A673 (cell line): ENCODE data around the gene DLD. TPM values are rescaled to one million over a fixed set of nuclear protein-coding genes. Genes with fewer than 3 reads are reported as not detected.

Experiments used
- BruUV-seq: library from RNA; stranded (reverse); fragments of 400-500 nt; replicated peaks from 2 replicates; lab custom pipeline; 2021; lab: Mats Ljungman, UMichigan
- CTCF ChIA-PET: fragments of 300-600 bp; sonication (Branson Sonifier 250); formaldehyde crosslinking; loops from one replicate; lab custom pipeline; 2022; ENCODE audit warnings: antibody characterized with exemption; lab: Charles Lee
- POLR2A ChIA-PET: fragments of 300-600 bp; sonication (Branson Sonifier 250); formaldehyde crosslinking; loops from one replicate; lab custom pipeline; 2022; ENCODE audit warnings: antibody characterized with exemption; ENCODE audit not compliant: low non-redundant PET; lab: Charles Lee
- DNase-seq: peaks from one replicate; pipeline ENCODE4 v3.0.0-alpha.2; 2015; ENCODE audit warnings: low spot score
- H3K27ac ChIP-seq: fragments of 200-600 bp; sonication (generic); 2 replicates; pipeline ENCODE4 v1.5.1; 2016; ENCODE audit warnings: mixed run types, low read depth, mild to moderate bottlenecking, mixed read lengths, antibody characterized with exemption, low read length; ENCODE audit not compliant: poor library complexity, severe bottlenecking
- H3K27me3 ChIP-seq: fragments of 200-600 bp; sonication (generic); replicated peaks from 2 replicates; pipeline ENCODE4 v1.6.1; 2017; ENCODE audit warnings: mixed run types, low read depth, mild to moderate bottlenecking, mixed read lengths, antibody characterized with exemption, low read length; ENCODE audit not compliant: insufficient read depth, poor library complexity
- H3K36me3 ChIP-seq: fragments of 200-600 bp; sonication (generic); 2 replicates; pipeline ENCODE4 v1.6.1; 2016; ENCODE audit warnings: mixed run types, mild to moderate bottlenecking, mixed read lengths, antibody characterized with exemption, low read length; ENCODE audit not compliant: insufficient read depth, poor library complexity, severe bottlenecking
- H3K4me1 ChIP-seq: fragments of 200-600 bp; sonication (generic); 2 replicates; pipeline ENCODE4 v1.6.1; 2017; ENCODE audit warnings: mixed run types, mild to moderate bottlenecking, mixed read lengths, antibody characterized with exemption, low read length; ENCODE audit not compliant: insufficient read depth, poor library complexity, severe bottlenecking
- H3K4me3 ChIP-seq: fragments of 200-600 bp; sonication (generic); 2 replicates; pipeline ENCODE4 v1.5.1; 2016; ENCODE audit warnings: low read depth, mixed run types, mild to moderate bottlenecking, mixed read lengths, low read length; ENCODE audit not compliant: poor library complexity, severe bottlenecking
- H3K9me3 ChIP-seq: fragments of 200-600 bp; sonication (generic); 2 replicates; pipeline ENCODE4 v1.6.1; 2016; ENCODE audit warnings: mixed run types, low read depth, mild to moderate bottlenecking, mixed read lengths, antibody characterized with exemption, low read length; ENCODE audit not compliant: poor library complexity, severe bottlenecking
- EZH2 ChIP-seq: fragments of 200-600 bp; sonication (generic); IDR thresholded peaks from 2 replicates; pipeline ENCODE4 v1.6.1; 2017; ENCODE audit warnings: borderline replicate concordance, low read depth, mild to moderate bottlenecking, mixed read lengths, antibody characterized with exemption, low read length; ENCODE audit not compliant: poor library complexity, severe bottlenecking
- intact Hi-C: fragments of 100-400 bp; cut with micrococcal nuclease; formaldehyde crosslinking; loops from one replicate; pipeline ENCODE4 v1.10.0; 2022; ENCODE audit not compliant: unreplicated experiment
- total RNA-seq: library from RNA; stranded (reverse); gene quantifications from 2 replicates; pipeline ENCODE4 v1.2.3, GENCODE V29; 2021
- TF ChIP-seq, protein P1 (sequence below): fragments of 300-800, 200-600 bp; sonication (generic); conservative IDR thresholded peaks from 2 replicates; pipeline ENCODE4 v1.5.1; 2017; ENCODE audit warnings: low read depth, mild to moderate bottlenecking, antibody characterized with exemption, low read length, moderate library complexity, mixed read lengths

DLD gene
- total RNA-seq, 1 experiment from 2014 or later = 121 TPM

DNA sequence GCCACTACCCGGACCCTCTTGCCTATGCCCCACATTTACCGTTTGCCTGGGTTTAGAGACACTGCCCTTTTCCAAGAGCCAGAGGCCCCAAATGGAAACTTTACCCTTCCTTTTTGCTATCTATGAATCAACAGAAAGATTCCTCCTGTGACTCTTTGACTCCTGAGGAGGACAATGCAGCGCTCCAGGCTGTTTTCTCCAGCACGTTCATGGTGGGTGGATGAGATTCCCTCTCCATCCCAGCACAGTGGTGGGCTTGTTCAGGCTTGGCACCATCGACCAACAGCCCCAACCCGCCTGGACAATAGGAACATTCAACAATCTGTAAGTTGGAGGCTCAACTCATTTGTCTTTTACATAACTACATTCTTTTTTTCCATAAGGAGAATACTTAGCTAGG is 55.9 kb downstream of the DLD start:
- Histone ChIP-seq H3K4me3 (no peak overlapping the region), H3K27me3 (no peaks in the 10 kb centered on the region), H3K4me1 (no peaks in the 10 kb centered on the region), H3K36me3 (peaks cover 86% of the 10 kb centered on the region), H3K9me3 (no peaks in the 10 kb centered on the region), H3K27ac (no peak overlapping the region)
- ChIA-PET CTCF (no interaction called here), POLR2A (no interaction called here)
- intact Hi-C loops = no loop called here
- no peak for TF ChIP-seq EZH2
- TF ChIP-seq, protein P1, sequence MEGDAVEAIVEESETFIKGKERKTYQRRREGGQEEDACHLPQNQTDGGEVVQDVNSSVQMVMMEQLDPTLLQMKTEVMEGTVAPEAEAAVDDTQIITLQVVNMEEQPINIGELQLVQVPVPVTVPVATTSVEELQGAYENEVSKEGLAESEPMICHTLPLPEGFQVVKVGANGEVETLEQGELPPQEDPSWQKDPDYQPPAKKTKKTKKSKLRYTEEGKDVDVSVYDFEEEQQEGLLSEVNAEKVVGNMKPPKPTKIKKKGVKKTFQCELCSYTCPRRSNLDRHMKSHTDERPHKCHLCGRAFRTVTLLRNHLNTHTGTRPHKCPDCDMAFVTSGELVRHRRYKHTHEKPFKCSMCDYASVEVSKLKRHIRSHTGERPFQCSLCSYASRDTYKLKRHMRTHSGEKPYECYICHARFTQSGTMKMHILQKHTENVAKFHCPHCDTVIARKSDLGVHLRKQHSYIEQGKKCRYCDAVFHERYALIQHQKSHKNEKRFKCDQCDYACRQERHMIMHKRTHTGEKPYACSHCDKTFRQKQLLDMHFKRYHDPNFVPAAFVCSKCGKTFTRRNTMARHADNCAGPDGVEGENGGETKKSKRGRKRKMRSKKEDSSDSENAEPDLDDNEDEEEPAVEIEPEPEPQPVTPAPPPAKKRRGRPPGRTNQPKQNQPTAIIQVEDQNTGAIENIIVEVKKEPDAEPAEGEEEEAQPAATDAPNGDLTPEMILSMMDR = no peak
- no peak for DNase-seq
- BruUV-seq = no TSS peak

DNA sequence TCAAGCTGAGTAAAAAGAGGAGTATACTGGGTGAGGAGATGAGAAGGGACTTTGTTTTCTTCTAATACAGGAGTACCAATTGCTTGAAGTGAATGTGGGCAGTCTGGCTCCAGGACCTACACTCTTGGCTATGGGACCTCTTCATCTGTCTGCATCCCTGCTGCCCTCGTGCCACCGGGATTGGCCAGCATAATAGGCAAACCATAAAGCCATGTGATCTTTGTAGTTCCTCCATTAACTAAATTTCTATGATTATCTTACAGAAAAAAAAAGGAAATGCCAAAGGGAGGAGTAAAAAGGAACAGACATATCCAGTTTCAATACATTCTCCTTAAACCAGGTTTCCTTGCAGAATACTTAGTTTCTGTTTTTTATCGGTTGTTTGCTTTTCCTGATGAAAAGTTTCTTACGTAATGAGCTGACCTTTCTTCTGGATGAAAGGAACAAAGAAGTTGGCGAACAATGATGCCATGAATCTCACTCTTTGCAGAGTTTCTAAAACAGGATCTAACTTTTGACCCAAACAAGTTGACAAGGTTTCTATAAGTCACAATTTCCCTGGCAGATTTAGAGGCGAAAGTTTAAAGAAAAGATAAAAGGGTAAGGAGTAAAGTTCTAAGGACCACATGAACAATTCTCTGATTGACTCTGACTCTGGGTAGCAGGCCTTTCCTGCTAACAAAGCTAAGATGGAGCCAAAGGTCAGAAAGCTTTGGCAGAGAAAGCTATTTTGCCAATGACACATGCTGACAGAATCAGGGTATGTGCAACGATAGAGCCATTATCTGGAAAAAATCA is 57.9 kb downstream of the DLD start:
- intact Hi-C loops = no loop called here
- H3K4me1 ChIP-seq = no peaks in the 10 kb centered on the region
- H3K4me3 ChIP-seq = no peak overlapping the region
- DNase-seq = no peak
- peaks cover 87% of the 10 kb centered on the region for H3K36me3 ChIP-seq
- POLR2A ChIA-PET = no interaction called here
- CTCF ChIA-PET = no interaction called here
- no TSS peak for BruUV-seq
- no peak overlapping the region for H3K27ac ChIP-seq
- no peaks in the 10 kb centered on the region for H3K27me3 ChIP-seq
- TF ChIP-seq EZH2 = no peak
- TF ChIP-seq, protein P1 = no peak
- no peaks in the 10 kb centered on the region for H3K9me3 ChIP-seq

DNA sequence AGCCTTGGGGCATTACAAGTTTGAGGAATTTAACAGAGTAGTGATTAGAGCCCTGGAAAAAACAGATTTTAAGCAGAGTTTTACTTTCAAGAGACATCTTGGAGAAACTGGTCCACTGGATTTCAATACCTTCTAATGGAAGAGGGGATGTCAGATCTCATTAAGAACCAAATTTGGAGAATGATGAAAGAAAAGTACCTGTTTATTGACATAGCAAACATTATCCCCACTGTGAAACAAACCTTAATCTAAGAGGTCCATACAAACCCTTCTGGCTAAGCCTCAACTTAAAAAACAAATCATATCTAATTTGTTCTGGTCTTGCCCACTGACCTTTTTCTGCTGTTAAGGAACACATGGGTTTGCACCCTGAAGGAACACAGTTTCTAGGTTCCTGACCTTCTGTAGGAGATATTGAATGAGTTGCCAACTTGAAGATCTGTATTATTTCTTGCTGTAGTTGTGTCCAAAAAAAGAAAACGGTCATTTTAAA is 58.5 kb downstream of the DLD start:
- POLR2A ChIA-PET = no interaction called here
- DNase-seq = no peak
- Histone ChIP-seq H3K4me1 (no peaks in the 10 kb centered on the region), H3K27ac (no peak overlapping the region), H3K36me3 (peaks cover 87% of the 10 kb centered on the region), H3K27me3 (no peaks in the 10 kb centered on the region), H3K9me3 (no peaks in the 10 kb centered on the region), H3K4me3 (no peak overlapping the region)
- no TSS peak for BruUV-seq
- TF ChIP-seq EZH2 = no peak
- TF ChIP-seq, protein P1 = no peak
- intact Hi-C loops = no loop called here
- CTCF ChIA-PET = no interaction called here
